HCT116 (cell line): ENCODE results near the gene PTGR2. TPM values are rescaled to one million over a fixed set of nuclear protein-coding genes. Genes with fewer than 3 reads are reported as not detected.
"Not testable (repeated sequence)": the region's sequence is repeated elsewhere in the genome, so short reads cannot be mapped to it uniquely, and the experiment has no call there.

Source experiments
- ATAC-seq: fragments of 200-7000 bp; cut with Tn5 transposase; 2 replicates; pipeline ENCODE4 v1.9.1; 2020; ENCODE audit warnings: mild to moderate bottlenecking, moderate library complexity
- BruUV-seq: library from RNA; stranded (reverse); fragments of 400-500 nt; replicated peaks from 2 replicates; lab custom pipeline; 2021; lab: Mats Ljungman, UMichigan
- CTCF ChIA-PET: fragments of 300-600 bp; sonication (Branson Sonifier 250); formaldehyde crosslinking; loops from one replicate; lab custom pipeline; 2021; ENCODE audit warnings: antibody characterized with exemption; lab: Charles Lee
- POLR2A ChIA-PET: fragments of 300-600, 350-600 bp; sonication (Branson Sonifier 250); formaldehyde crosslinking; loops from one replicate; lab custom pipeline; 2021; ENCODE audit warnings: antibody characterized with exemption; lab: Charles Lee
- RAD21 ChIA-PET, 2 experiments: fragments of 300-600 bp; sonication (Branson Sonifier 250); formaldehyde crosslinking; loops; one replicate each; lab custom pipeline; 2023; ENCODE audit warnings: low total read pairs in 2 of 2; ENCODE audit not compliant: uncharacterized antibody in 2 of 2, unreplicated experiment in 2 of 2, low non-redundant PET in 1 of 2; lab: Charles Lee
- DNase-seq: peaks from one replicate; pipeline ENCODE4 v3.0.0-alpha.2; 2010; ENCODE audit warnings: low read depth, low spot score
- H2AFZ ChIP-seq: fragments of 200-600 bp; shearing (Covaris generic), sonication (generic); 2 replicates; pipeline ENCODE4 v1.6.1; 2017; ENCODE audit warnings: low read depth, mixed run types, mixed read lengths, antibody characterized with exemption, low read length; ENCODE audit not compliant: poor library complexity, severe bottlenecking
- H3K27ac ChIP-seq: 2 replicates; pipeline ENCODE4 v1.5.1; 2012; ENCODE audit warnings: low read depth, low read length
- H3K27me3 ChIP-seq: fragments of 200-600 bp; sonication (generic); 2 replicates; pipeline ENCODE4 v1.6.1; 2016; ENCODE audit warnings: mixed run types, low read length, mixed read lengths; ENCODE audit not compliant: insufficient read depth
- H3K36me3 ChIP-seq, 2 experiments: fragments of 200-500 bp in 1 of 2; fragments of 200-600 bp in 1 of 2; sonication (Bioruptor generic) in 1 of 2; sonication (generic) in 1 of 2; 2 replicates each; pipeline versions ENCODE4 v1.5.1 to v1.6.1; 2014 to 2016; ENCODE audit warnings: low read length in 2 of 2, inconsistent platforms in 1 of 2, mixed read lengths in 1 of 2, mixed run types in 1 of 2; ENCODE audit not compliant: insufficient read depth in 2 of 2, control insufficient read depth in 1 of 2
- H3K4me1 ChIP-seq, 2 experiments: fragments of 200-600 bp in 1 of 2; sonication (generic) in 1 of 2; 2 replicates each; pipeline versions ENCODE4 v1.5.1 to v1.6.1; 2012 to 2017; ENCODE audit warnings: low read length in 2 of 2, inconsistent platforms in 1 of 2, mild to moderate bottlenecking in 1 of 2, mixed read lengths in 1 of 2, mixed run types in 1 of 2, moderate library complexity in 1 of 2; ENCODE audit not compliant: insufficient read depth in 2 of 2, control insufficient read depth in 1 of 2
- H3K4me2 ChIP-seq: fragments of 200-600 bp; sonication (generic); 2 replicates; pipeline ENCODE4 v1.6.1; 2017; ENCODE audit warnings: mixed run types, low read length, mixed read lengths
- H3K4me3 ChIP-seq, 2 experiments: fragments of 200-600 bp in 1 of 2; sonication (generic) in 1 of 2; replicated peaks in 1 of 2; 2 replicates each; pipeline ENCODE4 v1.5.1; 2011 to 2016; ENCODE audit warnings: low read length in 2 of 2, control low read depth in 1 of 2, low read depth in 1 of 2, mild to moderate bottlenecking in 1 of 2, mixed read lengths in 1 of 2, mixed run types in 1 of 2
- H3K79me2 ChIP-seq: fragments of 200-600 bp; sonication (generic); 2 replicates; pipeline ENCODE4 v1.6.1; 2017; ENCODE audit warnings: mild to moderate bottlenecking, mixed run types, low read length, moderate library complexity, mixed read lengths; ENCODE audit not compliant: insufficient read depth
- H3K9ac ChIP-seq: fragments of 200-600 bp; sonication (generic); 2 replicates; pipeline ENCODE4 v1.6.1; 2016; ENCODE audit warnings: low read length, mixed read lengths
- H3K9me2 ChIP-seq: fragments of 200-600 bp; sonication (generic), shearing (Covaris generic); 2 replicates; pipeline ENCODE4 v1.6.1; 2017; ENCODE audit warnings: mixed run types, mild to moderate bottlenecking, moderate library complexity; ENCODE audit not compliant: insufficient read depth
- H3K9me3 ChIP-seq, 2 experiments: fragments of 200-500 bp in 1 of 2; fragments of 200-600 bp in 1 of 2; sonication (Bioruptor generic) in 1 of 2; sonication (generic) in 1 of 2; 2 replicates each; pipeline ENCODE4 v1.6.1; 2014 to 2017; ENCODE audit warnings: low read length in 2 of 2, mixed read lengths in 2 of 2, inconsistent platforms in 1 of 2, low read depth in 1 of 2, mild to moderate bottlenecking in 1 of 2, mixed run types in 1 of 2, moderate library complexity in 1 of 2; ENCODE audit not compliant: control insufficient read depth in 1 of 2, insufficient read depth in 1 of 2
- H4K20me1 ChIP-seq: fragments of 200-600 bp; sonication (generic), shearing (Covaris generic); 2 replicates; pipeline ENCODE4 v1.6.1; 2017; ENCODE audit warnings: mixed run types, mild to moderate bottlenecking, moderate library complexity; ENCODE audit not compliant: insufficient read depth
- CBX3 ChIP-seq: IDR thresholded peaks from 2 replicates; pipeline ENCODE4 v1.6.1; 2012; ENCODE audit warnings: low read depth
- CTCF ChIP-seq, 3 experiments: fragments of 200-600 bp in 1 of 3; sonication (generic) in 1 of 3; IDR thresholded peaks in 2 of 3; conservative IDR thresholded peaks in 1 of 3; 2 replicates each; pipeline ENCODE4 v1.5.1; 2012 to 2017; ENCODE audit warnings: low read depth in 2 of 3, low read length in 2 of 3, antibody characterized with exemption in 1 of 3, borderline replicate concordance in 1 of 3, control low read depth in 1 of 3, mild to moderate bottlenecking in 1 of 3, mixed read lengths in 1 of 3, mixed run types in 1 of 3, moderate library complexity in 1 of 3; ENCODE audit not compliant: insufficient read depth in 1 of 3
- EGR1 ChIP-seq: IDR thresholded peaks from 2 replicates; pipeline ENCODE4 v1.6.1; 2012; ENCODE audit warnings: low read depth
- ELF1 ChIP-seq: IDR thresholded peaks from 2 replicates; pipeline ENCODE4 v1.6.1; 2012; ENCODE audit warnings: low read depth, borderline replicate concordance
- EZH2 ChIP-seq: fragments of 200-600 bp; sonication (generic); IDR thresholded peaks from 2 replicates; pipeline ENCODE4 v1.6.1; 2017; ENCODE audit warnings: antibody characterized with exemption, mixed run types
- EZH2phosphoT487 ChIP-seq: fragments of 200-600 bp; IDR thresholded peaks from 2 replicates; pipeline ENCODE4 v1.6.1; 2018; ENCODE audit warnings: antibody characterized with exemption, borderline replicate concordance
- MAX ChIP-seq: IDR thresholded peaks from 2 replicates; pipeline ENCODE4 v1.6.1; 2012
- RAD21 ChIP-seq: IDR thresholded peaks from 2 replicates; pipeline ENCODE4 v1.6.1; 2012; ENCODE audit warnings: low read depth, mild to moderate bottlenecking
- SIN3A ChIP-seq: IDR thresholded peaks from 2 replicates; pipeline ENCODE4 v1.6.1; 2012; ENCODE audit warnings: low read depth
- SP1 ChIP-seq: IDR thresholded peaks from 2 replicates; pipeline ENCODE4 v1.6.1; 2012; ENCODE audit warnings: low read depth
- SRF ChIP-seq: IDR thresholded peaks from 2 replicates; pipeline ENCODE4 v1.6.1; 2012; ENCODE audit warnings: low read depth
- TCF7L2 ChIP-seq: IDR thresholded peaks from 2 replicates; pipeline ENCODE4 v1.7.0; 2011; ENCODE audit warnings: borderline replicate concordance, inconsistent platforms; ENCODE audit not compliant: insufficient read depth, insufficient read length; ENCODE audit errors: extremely low read depth
- YY1 ChIP-seq: IDR thresholded peaks from 2 replicates; pipeline ENCODE4 v1.6.1; 2011; ENCODE audit warnings: low read length, low read depth, moderate library complexity, mild to moderate bottlenecking; ENCODE audit not compliant: insufficient replicate concordance; ENCODE audit errors: extremely low read depth
- ZFX ChIP-seq: fragments of 450-650 bp; IDR thresholded peaks from 2 replicates; pipeline ENCODE4 v1.6.1; 2017
- ZNF274 ChIP-seq: fragments of 200-500 bp; sonication (Bioruptor generic); IDR thresholded peaks from 2 replicates; pipeline ENCODE4 v1.6.1; 2014; ENCODE audit warnings: mild to moderate bottlenecking, low read depth, low read length, inconsistent platforms
- intact Hi-C: fragments of 100-400 bp; cut with micrococcal nuclease; formaldehyde crosslinking; loops from 2 replicates; pipeline ENCODE4 v1.10.0; 2022
- total RNA-seq: library from RNA; stranded (reverse); gene quantifications from one replicate; pipeline ENCODE4 v1.2.1, GENCODE V29; 2021; ENCODE audit not compliant: unreplicated experiment

The PTGR2 gene
- total RNA-seq, 1 experiment from 2014 or later, result 22.1 TPM

GRCh38 chr14:73865534-73866113, 14.0 kb downstream of the PTGR2 start:
- H4K20me1 ChIP-seq, result no peaks in the 10 kb centered on the region
- no peak overlapping the region for H2AFZ ChIP-seq
- intact Hi-C loops, result loop anchor here (5.0 kb wide), 1 partner anchor 138 kb away; no protein-coding TSS in a partner anchor
- H3K4me1 ChIP-seq, result no peaks in the 10 kb centered on the region
- no peak overlapping the region for H3K9ac ChIP-seq
- H3K4me3 ChIP-seq, result no peak overlapping the region
- no peaks in the 10 kb centered on the region for H3K79me2 ChIP-seq
- no TSS peak for BruUV-seq
- H3K27ac ChIP-seq, result no peak overlapping the region
- no peaks in the 10 kb centered on the region for H3K9me3 ChIP-seq
- no peak overlapping the region for H3K4me2 ChIP-seq
- POLR2A ChIA-PET, result no interaction called here
- H3K27me3 ChIP-seq, result no peaks in the 10 kb centered on the region
- no peaks in the 10 kb centered on the region for H3K9me2 ChIP-seq
- RAD21 ChIA-PET, result no interaction called here
- no peak for ATAC-seq
- no peak for TF ChIP-seq EGR1
- TF ChIP-seq SIN3A, result no peak
- TF ChIP-seq CBX3, result no peak
- no peak for TF ChIP-seq ELF1
- no peak for TF ChIP-seq EZH2
- TF ChIP-seq SRF, result no peak
- TF ChIP-seq MAX, result no peak
- TF ChIP-seq CTCF (IDR thresholded peaks at IDR 0.05 in 2 of 3, conservative IDR thresholded peaks at IDR 0.05 in 1 of 3; ENCODE audit: borderline replicate concordance in 1 of 3, insufficient read depth in 1 of 3, low read depth in 2 of 3, low read length in 2 of 3), result no peak
- no peak for TF ChIP-seq ZFX
- no peak for TF ChIP-seq EZH2phosphoT487
- TF ChIP-seq YY1, result no peak
- TF ChIP-seq RAD21, result no peak
- TF ChIP-seq ZNF274, result no peak
- TF ChIP-seq SP1, result no peak
- no peak for TF ChIP-seq TCF7L2
- TF ChIP-seq, all 23 proteins: peak for 0
- no peak for DNase-seq
- CTCF ChIA-PET, result no interaction called here
- H3K36me3 ChIP-seq, result peaks cover 4 to 19% of the 10 kb centered on the region in 2 experiments; a peak in 3 of 4 replicates

- H2AFZ ChIP-seq, RAD21 ChIA-PET, BruUV-seq, H3K9me2 ChIP-seq, H3K9ac ChIP-seq, ATAC-seq, H3K4me2 ChIP-seq, DNase-seq, H3K27ac ChIP-seq, H3K4me3 ChIP-seq, H4K20me1 ChIP-seq, H3K79me2 ChIP-seq, POLR2A ChIA-PET, H3K4me1 ChIP-seq, H3K27me3 ChIP-seq, H3K9me3 ChIP-seq: not testable (repeated sequence)
- intact Hi-C loops, result loop anchor here (5.0 kb wide), 1 partner anchor 142 kb away; no protein-coding TSS in a partner anchor
- CTCF ChIA-PET, result interaction anchor here (0.8 to 1.1 kb wide), 2 partner anchors 138 to 141 kb away, joined by 3 to 4 read pairs; no protein-coding TSS in a partner anchor
- H3K36me3 ChIP-seq, result peaks cover 0 to 11% of the 10 kb centered on the region in 2 experiments; a peak in 1 of 4 replicates
Observed at GRCh38 chr14:73869754-73870153, 18.1 kb downstream of the PTGR2 start.
